Breast epithelium (tissue), 4 donors: ENCODE measurements around the gene TNFRSF12A. TPM values are rescaled to one million over a fixed set of nuclear protein-coding genes. Genes with fewer than 3 reads are reported as not detected.
A peak's percentile ranks its signal among the peaks of the same experiment; 100 is the strongest.

Source experiments
- DNase-seq, 2 donors: peaks; one replicate each; pipeline ENCODE4 v3.0.0-alpha.2; 2019; ENCODE audit warnings: low spot score in 2 of 2
- H3K27ac ChIP-seq, 2 donors: fragments of 200-600 bp; sonication (generic) in 1 of 2; one replicate each; pipeline ENCODE4 v1.5.1; 2016 to 2019; ENCODE audit warnings: mild to moderate bottlenecking in 1 of 2
- H3K27me3 ChIP-seq, 2 donors: fragments of 200-600 bp; sonication (generic) in 1 of 2; one replicate each; pipeline versions ENCODE4 v1.5.1 to v1.6.0; 2017 to 2019; ENCODE audit warnings: control low read depth in 1 of 2, mild to moderate bottlenecking in 1 of 2
- H3K36me3 ChIP-seq: fragments of 200-600 bp; one replicate; pipeline ENCODE4 v1.5.1; 2019
- H3K4me1 ChIP-seq, 2 donors: fragments of 200-600 bp; sonication (generic); one replicate each; pipeline ENCODE4 v1.5.1; 2016 to 2019; ENCODE audit warnings: control low read depth in 1 of 2
- H3K4me3 ChIP-seq, 3 donors: fragments of 200-600 bp; sonication (generic); 1 replicate in 2 of 3; 2 replicates in 1 of 3; pipeline ENCODE4 v1.5.1; 2016 to 2019; ENCODE audit warnings: mild to moderate bottlenecking in 3 of 3, moderate library complexity in 2 of 3
- H3K9me3 ChIP-seq, 2 donors: fragments of 200-600 bp; sonication (generic) in 1 of 2; one replicate each; pipeline ENCODE4 v1.5.1; 2016 to 2019; ENCODE audit warnings: control low read depth in 1 of 2
- CTCF ChIP-seq, 3 donors: fragments of 450-650 bp; IDR thresholded peaks; one replicate each; pipeline ENCODE4 v1.5.1; 2016 to 2017; ENCODE audit warnings: antibody characterized with exemption in 3 of 3, mild to moderate bottlenecking in 3 of 3, moderate library complexity in 3 of 3
- POLR2A ChIP-seq: fragments of 450-650 bp; IDR thresholded peaks from one replicate; pipeline ENCODE4 v1.6.1; 2016; ENCODE audit warnings: antibody characterized with exemption, mild to moderate bottlenecking, moderate library complexity
- POLR2AphosphoS5 ChIP-seq, 3 donors: sonication (generic); formaldehyde crosslinking; IDR thresholded peaks; one replicate each; pipeline ENCODE4 v1.6.1; 2017; ENCODE audit warnings: antibody characterized with exemption in 3 of 3
- intact Hi-C: fragments of 100-400 bp; cut with DNase I; formaldehyde crosslinking; loops from one replicate; pipeline ENCODE4 v1.15.1; 2023; ENCODE audit warnings: low total_unique reads
- total RNA-seq, 3 donors: library from RNA; depleted of rRNA; stranded (reverse); fragments of >200 nt; gene quantifications; one replicate each; pipeline ENCODE4 v1.1.0, GENCODE V29; 2016

The TNFRSF12A gene
- total RNA-seq, 3 donors from 2014 or later, result 6.9 to 74.1 (median 36.7) TPM

- intact Hi-C loops, result no loop called here
- Histone ChIP-seq H3K27me3 (peaks cover 0 to 54% of the 10 kb centered on the region in 2 donors), H3K4me1 (peaks cover 0 to 4% of the 10 kb centered on the region in 2 donors), H3K27ac (no peak overlapping the region), H3K9me3 (no peaks in the 10 kb centered on the region), H3K36me3 (no peaks in the 10 kb centered on the region), H3K4me3 (no peak overlapping the region)
- no peak for TF ChIP-seq CTCF (IDR thresholded peaks at IDR 0.05)
- no peak for TF ChIP-seq POLR2A
- TF ChIP-seq POLR2AphosphoS5 (IDR thresholded peaks at IDR 0.05), result no peak
- DNase-seq, result no peak
Observed at GRCh38 chr16:3038896-3039295, 18.7 kb downstream of the TNFRSF12A start.

GRCh38 chr16:3042376-3042775 lies 22.2 kb downstream of the TNFRSF12A start:
- Histone ChIP-seq H3K27me3 (peaks cover 5 to 66% of the 10 kb centered on the region in 2 donors), H3K27ac (no peak overlapping the region), H3K9me3 (no peaks in the 10 kb centered on the region), H3K4me1 (peaks cover 6 to 7% of the 10 kb centered on the region in 2 donors), H3K4me3 (no peak overlapping the region), H3K36me3 (no peaks in the 10 kb centered on the region)
- TF ChIP-seq POLR2A (no peak), POLR2AphosphoS5 (IDR thresholded peaks at IDR 0.05) (no peak), CTCF (IDR thresholded peaks at IDR 0.05) (no peak)
- intact Hi-C loops, result no loop called here
- DNase-seq, result no peak

- peaks cover 6 to 7% of the 10 kb centered on the region in 2 donors for H3K4me1 ChIP-seq
- H3K4me3 ChIP-seq, result peak overlapping the region in 1 of 3 donors; percentile 68
- no peaks in the 10 kb centered on the region for H3K9me3 ChIP-seq
- intact Hi-C loops, result no loop called here
- H3K27ac ChIP-seq, result no peak overlapping the region
- H3K36me3 ChIP-seq, result no peaks in the 10 kb centered on the region
- DNase-seq, result no peak
- no peak for TF ChIP-seq POLR2A
- no peak for TF ChIP-seq CTCF (IDR thresholded peaks at IDR 0.05)
- peaks cover 5 to 50% of the 10 kb centered on the region in 2 donors for H3K27me3 ChIP-seq
Observed at GRCh38 chr16:3044708-3045107, 24.5 kb downstream of the TNFRSF12A start.

- peak within 1 kb of the TSS; percentile 39 to 68 (median 50) for H3K4me3 ChIP-seq
- no peaks in the 10 kb centered on the region for H3K36me3 ChIP-seq
- H3K27me3 ChIP-seq, result peaks cover 5 to 50% of the 10 kb centered on the region in 2 donors
- intact Hi-C loops, result no loop called here
- H3K9me3 ChIP-seq, result no peaks in the 10 kb centered on the region
- no peak within 1 kb of the TSS for H3K27ac ChIP-seq
- H3K4me1 ChIP-seq, result peaks cover 6 to 7% of the 10 kb centered on the region in 2 donors
- no peak for DNase-seq
- no peak for TF ChIP-seq POLR2AphosphoS5 (IDR thresholded peaks at IDR 0.05)
- TF ChIP-seq POLR2A, result no peak
- TF ChIP-seq CTCF (IDR thresholded peaks at IDR 0.05), result no peak
Observed at GRCh38 chr16:3045758-3046640, 25.8 kb downstream of the TNFRSF12A start, which contains the start of gene MMP25. MMP25 (plus strand) TSS chr16:3046561; CDS start chr16:3046918, 357 bp downstream.
